ENCODE measurements around the gene ABTB1.
"Not testable (repeated sequence)": the region's sequence is repeated elsewhere in the genome, so short reads cannot be mapped to it uniquely, and the experiment has no call there.

Gene ABTB1

GRCh38 chr3:127671523-127672428 lies 976 bp upstream of the ABTB1 start:
- no peak for DNase-seq (ENCODE audit: low read depth in 2 of 2)

- no peak for DNase-seq (ENCODE audit: low read depth in 2 of 2)
These were observed 694 bp downstream of the ABTB1 start for GRCh38 chr3:127673191-127674100.

GRCh38 chr3:127674101-127674721 lies 1.5 kb downstream of the ABTB1 start:
- no peak for DNase-seq (ENCODE audit: low read depth in 2 of 2)

- no peak for DNase-seq (ENCODE audit: low read depth in 2 of 2)
These were observed 2.0 kb downstream of the ABTB1 start for GRCh38 chr3:127674790-127675189.

- DNase-seq (ENCODE audit: low read depth in 2 of 2) = no peak
These were observed 3.1 kb downstream of the ABTB1 start for GRCh38 chr3:127675651-127676391.

- DNase-seq (ENCODE audit: low read depth in 2 of 2) = no peak
These were observed 3.7 kb downstream of the ABTB1 start for GRCh38 chr3:127676456-127676855.

GRCh38 chr3:127676921-127677351 lies 4.2 kb downstream of the ABTB1 start:
- no peak for DNase-seq (ENCODE audit: low read depth in 2 of 2)

GRCh38 chr3:127677541-127678314 lies 5.0 kb downstream of the ABTB1 start:
- no peak for DNase-seq (ENCODE audit: low read depth in 2 of 2)

- no peak for DNase-seq (ENCODE audit: low read depth in 2 of 2)
These were observed 5.5 kb downstream of the ABTB1 start for GRCh38 chr3:127678315-127678599.

GRCh38 chr3:127678611-127679533 lies 6.1 kb downstream of the ABTB1 start:
- DNase-seq (ENCODE audit: low read depth in 2 of 2) = no peak

- no peak for DNase-seq (ENCODE audit: low read depth in 2 of 2)
These were observed 6.9 kb downstream of the ABTB1 start for GRCh38 chr3:127679534-127680145.

- no peak for DNase-seq (ENCODE audit: low read depth in 2 of 2)
These were observed 7.5 kb downstream of the ABTB1 start for GRCh38 chr3:127680146-127680661.

GRCh38 chr3:127680798-127681221 lies 8.1 kb downstream of the ABTB1 start:
- no peak for DNase-seq (ENCODE audit: low read depth in 2 of 2)

- DNase-seq (ENCODE audit: low read depth in 2 of 2) = not testable (repeated sequence)
These were observed 9.4 kb downstream of the ABTB1 start for GRCh38 chr3:127682175-127682554.

- DNase-seq (ENCODE audit: low read depth in 2 of 2) = no peak
These were observed 9.8 kb downstream of the ABTB1 start for GRCh38 chr3:127682561-127682960.

- no peak for DNase-seq (ENCODE audit: low read depth in 2 of 2)
These were observed 12.3 kb downstream of the ABTB1 start for GRCh38 chr3:127684871-127685707.

GRCh38 chr3:127685708-127686511 lies 13.2 kb downstream of the ABTB1 start:
- DNase-seq (ENCODE audit: low read depth in 2 of 2) = no peak
